ENCODE measurements around the gene PACSIN2.

The PACSIN2 gene

GRCh38 chr22:42957958-42958357, 57.0 kb downstream of the PACSIN2 start:
- no peaks in the 10 kb centered on the region for H3K9me2 ChIP-seq (replicated peaks; ENCODE audit: insufficient read depth, low read length)
- no peak overlapping the region for H3K4me3 ChIP-seq (ENCODE audit: insufficient read depth, low read length, poor library complexity, severe bottlenecking)
- H3K9ac ChIP-seq (ENCODE audit: low read length), result no peak overlapping the region
- no peak overlapping the region for H3K27ac ChIP-seq (ENCODE audit: low read depth, low read length)
- H2AFZ ChIP-seq (ENCODE audit: low read depth, low read length, severe bottlenecking), result no peak overlapping the region
- no peak overlapping the region for H3K4me2 ChIP-seq (ENCODE audit: low read depth, low read length, poor library complexity, severe bottlenecking)
- no peaks in the 10 kb centered on the region for H3K27me3 ChIP-seq (ENCODE audit: low read length)
- H3F3A ChIP-seq (ENCODE audit: insufficient read depth), result no peaks in the 10 kb centered on the region
- H3K79me2 ChIP-seq (ENCODE audit: insufficient read depth, low read length), result peaks cover 18% of the 10 kb centered on the region; the same call in 1 of the 2 replicates
- no peaks in the 10 kb centered on the region for H4K20me1 ChIP-seq (ENCODE audit: low read depth, low read length)
- TF ChIP-seq CTCF (IDR thresholded peaks at IDR 0.05; ENCODE audit: insufficient read depth, low read length, poor library complexity, severe bottlenecking) (no peak), EZH2phosphoT487 (conservative IDR thresholded peaks at IDR 0.05; ENCODE audit: low read length) (no peak)
- no peaks in the 10 kb centered on the region for H3K9me3 ChIP-seq (ENCODE audit: insufficient read depth, low read length)
- H3K36me3 ChIP-seq (ENCODE audit: low read length), result no peaks in the 10 kb centered on the region

- Histone ChIP-seq H3K9me2 (replicated peaks; ENCODE audit: insufficient read depth, low read length) (no peaks in the 10 kb centered on the region), H3F3A (ENCODE audit: insufficient read depth) (no peaks in the 10 kb centered on the region), H4K20me1 (ENCODE audit: low read depth, low read length) (no peaks in the 10 kb centered on the region), H3K27ac (ENCODE audit: low read depth, low read length) (no peak overlapping the region), H3K27me3 (ENCODE audit: low read length) (no peaks in the 10 kb centered on the region), H2AFZ (ENCODE audit: low read depth, low read length, severe bottlenecking) (no peak overlapping the region), H3K36me3 (ENCODE audit: low read length) (no peaks in the 10 kb centered on the region), H3K9ac (ENCODE audit: low read length) (no peak overlapping the region), H3K9me3 (ENCODE audit: insufficient read depth, low read length) (no peaks in the 10 kb centered on the region), H3K4me3 (ENCODE audit: insufficient read depth, low read length, poor library complexity, severe bottlenecking) (no peak overlapping the region), H3K79me2 (ENCODE audit: insufficient read depth, low read length) (peaks cover 18% of the 10 kb centered on the region; the same call in 1 of the 2 replicates), H3K4me2 (ENCODE audit: low read depth, low read length, poor library complexity, severe bottlenecking) (no peak overlapping the region)
- TF ChIP-seq CTCF (IDR thresholded peaks at IDR 0.05; ENCODE audit: insufficient read depth, low read length, poor library complexity, severe bottlenecking) (no peak), EZH2phosphoT487 (conservative IDR thresholded peaks at IDR 0.05; ENCODE audit: low read length) (no peak)
Measured at GRCh38 chr22:42957544-42957943, 57.4 kb downstream of the PACSIN2 start.

GRCh38 chr22:42955848-42956247, 59.1 kb downstream of the PACSIN2 start:
- peaks cover 18% of the 10 kb centered on the region; the same call in 1 of the 2 replicates for H3K79me2 ChIP-seq (ENCODE audit: insufficient read depth, low read length)
- TF ChIP-seq EZH2phosphoT487 (conservative IDR thresholded peaks at IDR 0.05; ENCODE audit: low read length), result no peak
- TF ChIP-seq CTCF (IDR thresholded peaks at IDR 0.05; ENCODE audit: insufficient read depth, low read length, poor library complexity, severe bottlenecking), result no peak
- no peaks in the 10 kb centered on the region for H3K9me2 ChIP-seq (replicated peaks; ENCODE audit: insufficient read depth, low read length)
- no peak overlapping the region for H3K27ac ChIP-seq (ENCODE audit: low read depth, low read length)
- H3K9ac ChIP-seq (ENCODE audit: low read length), result no peak overlapping the region
- H3K9me3 ChIP-seq (ENCODE audit: insufficient read depth, low read length), result no peaks in the 10 kb centered on the region
- H3K36me3 ChIP-seq (ENCODE audit: low read length), result no peaks in the 10 kb centered on the region
- no peak overlapping the region for H3K4me3 ChIP-seq (ENCODE audit: insufficient read depth, low read length, poor library complexity, severe bottlenecking)
- no peak overlapping the region for H2AFZ ChIP-seq (ENCODE audit: low read depth, low read length, severe bottlenecking)
- H3K27me3 ChIP-seq (ENCODE audit: low read length), result no peaks in the 10 kb centered on the region
- no peaks in the 10 kb centered on the region for H4K20me1 ChIP-seq (ENCODE audit: low read depth, low read length)
- no peak overlapping the region for H3K4me2 ChIP-seq (ENCODE audit: low read depth, low read length, poor library complexity, severe bottlenecking)
- H3F3A ChIP-seq (ENCODE audit: insufficient read depth), result no peaks in the 10 kb centered on the region
